ENCODE data around the gene FOXL2. TPM values are rescaled to one million over a fixed set of nuclear protein-coding genes. Genes with fewer than 3 reads are reported as not detected.

FOXL2 gene
- total RNA-seq, 1 experiment from 2014 or later = 0.22 TPM

DNA sequence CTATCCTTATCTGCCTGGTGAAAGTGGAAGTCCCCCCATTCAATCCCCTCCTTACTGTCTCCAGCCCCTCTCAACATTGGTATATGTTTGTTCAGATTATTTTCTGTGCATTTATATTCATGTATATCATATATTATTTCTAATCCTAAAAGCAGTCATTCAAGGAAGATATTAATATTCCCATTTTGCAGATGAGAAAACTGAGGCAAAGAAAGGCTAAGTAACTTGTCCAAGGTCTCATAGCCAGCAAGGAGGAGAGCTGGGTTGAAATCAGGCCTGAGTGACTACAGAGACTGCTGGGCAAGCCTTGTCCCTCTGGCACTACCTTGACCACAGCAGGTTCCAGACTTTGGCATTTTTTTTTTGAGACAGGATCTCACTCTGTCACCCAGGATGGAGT is 29.1 kb upstream of the FOXL2 start:
- no peak overlapping the region for H3K14ac ChIP-seq (ENCODE audit: insufficient read depth, low read length)
- no peak overlapping the region for H3K23ac ChIP-seq (ENCODE audit: insufficient read length, low read depth, low read length)
- H3K27me3 ChIP-seq (ENCODE audit: insufficient read depth, low read length) = no peaks in the 10 kb centered on the region
- Mint-ChIP-seq H3K9me3 (no peaks in the 10 kb centered on the region), H3K36me3 (ENCODE audit: insufficient read depth in 1 of 3, low read depth in 3 of 3) (no peaks in the 10 kb centered on the region), H3K4me3 (no peak overlapping the region), H3K4me1 (no peaks in the 10 kb centered on the region), H3K27ac (no peak overlapping the region), H3K27me3 (ENCODE audit: low read depth) (peaks cover 14% of the 10 kb centered on the region)
- H3K27ac ChIP-seq (ENCODE audit: insufficient read length, low read depth, low read length) = no peak overlapping the region
- H3K4ac ChIP-seq (ENCODE audit: low read depth, low read length) = no peak overlapping the region
- no peaks in the 10 kb centered on the region for H4K20me1 ChIP-seq (ENCODE audit: control insufficient read depth, insufficient read depth, insufficient read length)
- no peak overlapping the region for H4K8ac ChIP-seq (replicated peaks; ENCODE audit: insufficient read length, low read depth, low read length)
- no peak overlapping the region for H3K9ac ChIP-seq (ENCODE audit: extremely low read depth, insufficient read length, low read length)
- no peak overlapping the region for H3K4me2 ChIP-seq (ENCODE audit: insufficient read depth, insufficient read length, low read length)
- H2AK5ac ChIP-seq (ENCODE audit: insufficient read length, low read length) = no peak overlapping the region
- no peak overlapping the region for H2BK120ac ChIP-seq (ENCODE audit: low read depth, low read length, poor library complexity, severe bottlenecking)
- H2BK15ac ChIP-seq (ENCODE audit: low read depth, low read length) = no peak overlapping the region
- no peak overlapping the region for H4K5ac ChIP-seq (ENCODE audit: insufficient read length, low read depth, low read length)
- H3K56ac ChIP-seq (ENCODE audit: insufficient read length, low read depth, low read length) = no peak overlapping the region
- H3K79me1 ChIP-seq (ENCODE audit: insufficient read depth, low read depth, low read length, poor library complexity, severe bottlenecking) = no peaks in the 10 kb centered on the region
- H2BK12ac ChIP-seq (ENCODE audit: insufficient read length, low read depth, low read length) = no peak overlapping the region
- no peaks in the 10 kb centered on the region for H3K79me2 ChIP-seq (ENCODE audit: insufficient read depth, low read length)
- no peak overlapping the region for H2AFZ ChIP-seq (ENCODE audit: low read length)
- H2BK5ac ChIP-seq (ENCODE audit: insufficient read length, low read length) = no peak overlapping the region
- H3K9me3 ChIP-seq (ENCODE audit: control insufficient read depth, low read depth, low read length) = no peaks in the 10 kb centered on the region
- H3K18ac ChIP-seq (ENCODE audit: insufficient read length, low read depth, low read length) = no peak overlapping the region
- no peaks in the 10 kb centered on the region for H3K23me2 ChIP-seq (ENCODE audit: insufficient read length, low read depth, low read length, poor library complexity, severe bottlenecking)
- no peak for DNase-seq
- no peak overlapping the region for H2BK20ac ChIP-seq (ENCODE audit: low read depth, low read length, poor library complexity, severe bottlenecking)
- TF ChIP-seq, protein P1, sequence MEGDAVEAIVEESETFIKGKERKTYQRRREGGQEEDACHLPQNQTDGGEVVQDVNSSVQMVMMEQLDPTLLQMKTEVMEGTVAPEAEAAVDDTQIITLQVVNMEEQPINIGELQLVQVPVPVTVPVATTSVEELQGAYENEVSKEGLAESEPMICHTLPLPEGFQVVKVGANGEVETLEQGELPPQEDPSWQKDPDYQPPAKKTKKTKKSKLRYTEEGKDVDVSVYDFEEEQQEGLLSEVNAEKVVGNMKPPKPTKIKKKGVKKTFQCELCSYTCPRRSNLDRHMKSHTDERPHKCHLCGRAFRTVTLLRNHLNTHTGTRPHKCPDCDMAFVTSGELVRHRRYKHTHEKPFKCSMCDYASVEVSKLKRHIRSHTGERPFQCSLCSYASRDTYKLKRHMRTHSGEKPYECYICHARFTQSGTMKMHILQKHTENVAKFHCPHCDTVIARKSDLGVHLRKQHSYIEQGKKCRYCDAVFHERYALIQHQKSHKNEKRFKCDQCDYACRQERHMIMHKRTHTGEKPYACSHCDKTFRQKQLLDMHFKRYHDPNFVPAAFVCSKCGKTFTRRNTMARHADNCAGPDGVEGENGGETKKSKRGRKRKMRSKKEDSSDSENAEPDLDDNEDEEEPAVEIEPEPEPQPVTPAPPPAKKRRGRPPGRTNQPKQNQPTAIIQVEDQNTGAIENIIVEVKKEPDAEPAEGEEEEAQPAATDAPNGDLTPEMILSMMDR (conservative IDR thresholded peaks at IDR 0.05) = no peak
- H4K91ac ChIP-seq (ENCODE audit: insufficient read length, low read depth, low read length) = no peak overlapping the region
- H3K4me1 ChIP-seq (ENCODE audit: insufficient read depth, low read length) = no peaks in the 10 kb centered on the region
- H3T11ph ChIP-seq (ENCODE audit: low read length) = no peak overlapping the region

All from H9 (cell line).